Astrocyte (in vitro differentiated cells and primary cell): ENCODE data around the gene NPTN. TPM values are rescaled to one million over a fixed set of nuclear protein-coding genes. Genes with fewer than 3 reads are reported as not detected.

Experiments used
- DNase-seq: peaks from one replicate; pipeline ENCODE4 v3.0.0-alpha.2; 2010; ENCODE audit warnings: low read depth
- FAIRE-seq: peaks from 2 replicates; lab custom pipeline; 2011; peaks lifted over from hg19 to GRCh38; lab: Jason Lieb, UNC
- H2AFZ ChIP-seq: 2 replicates; pipeline ENCODE4 v1.6.0; 2012; ENCODE audit warnings: low read depth, low read length, inconsistent platforms
- H3K27ac ChIP-seq: 2 replicates; pipeline ENCODE4 v1.5.1; 2011; ENCODE audit warnings: low read depth, low read length, inconsistent platforms
- H3K27me3 ChIP-seq: 2 replicates; pipeline ENCODE4 v1.6.0; 2011; ENCODE audit warnings: low read length, inconsistent platforms; ENCODE audit not compliant: insufficient read depth
- H3K36me3 ChIP-seq: 2 replicates; pipeline ENCODE4 v1.5.1; 2011; ENCODE audit warnings: low read length, inconsistent platforms; ENCODE audit not compliant: insufficient read depth
- H3K4me1 ChIP-seq: 2 replicates; pipeline ENCODE4 v1.5.1; 2011; ENCODE audit warnings: low read length, inconsistent platforms; ENCODE audit not compliant: insufficient read depth
- H3K4me2 ChIP-seq: 2 replicates; pipeline ENCODE4 v1.6.0; 2012; ENCODE audit warnings: low read length, inconsistent platforms
- H3K4me3 ChIP-seq: 2 replicates; pipeline ENCODE4 v1.5.1; 2011; ENCODE audit warnings: low read depth, mild to moderate bottlenecking, low read length, inconsistent platforms; ENCODE audit not compliant: insufficient read depth
- H3K79me2 ChIP-seq: 2 replicates; pipeline ENCODE4 v1.6.0; 2012; ENCODE audit warnings: mild to moderate bottlenecking, low read length, inconsistent platforms; ENCODE audit not compliant: insufficient read depth
- H3K9ac ChIP-seq: 2 replicates; pipeline ENCODE4 v1.6.0; 2012; ENCODE audit warnings: mild to moderate bottlenecking, low read length, inconsistent platforms
- H3K9me3 ChIP-seq: 2 replicates; pipeline ENCODE4 v1.5.1; 2012; ENCODE audit warnings: low read depth, mild to moderate bottlenecking, low read length, inconsistent platforms; ENCODE audit not compliant: insufficient read depth
- H4K20me1 ChIP-seq: 2 replicates; pipeline ENCODE4 v1.6.0; 2012; ENCODE audit warnings: low read length, inconsistent platforms; ENCODE audit not compliant: insufficient read depth
- H3K27ac Mint-ChIP-seq: one replicate; pipeline ENCODE4 v1.8.0; 2021; ENCODE audit warnings: mild to moderate bottlenecking, mixed read lengths; ENCODE audit not compliant: unreplicated experiment
- H3K27me3 Mint-ChIP-seq: one replicate; pipeline ENCODE4 v1.8.0; 2021; ENCODE audit warnings: low read depth, mixed read lengths; ENCODE audit not compliant: unreplicated experiment
- H3K36me3 Mint-ChIP-seq: one replicate; pipeline ENCODE4 v1.8.0; 2021; ENCODE audit warnings: low read depth, mixed read lengths; ENCODE audit not compliant: unreplicated experiment
- H3K4me1 Mint-ChIP-seq: one replicate; pipeline ENCODE4 v1.8.0; 2021; ENCODE audit warnings: low read depth, mixed read lengths; ENCODE audit not compliant: unreplicated experiment
- H3K4me3 Mint-ChIP-seq: one replicate; pipeline ENCODE4 v1.8.0; 2021; ENCODE audit warnings: mild to moderate bottlenecking, moderate library complexity, mixed read lengths; ENCODE audit not compliant: unreplicated experiment
- H3K9me3 Mint-ChIP-seq: one replicate; pipeline ENCODE4 v1.8.0; 2021; ENCODE audit warnings: mild to moderate bottlenecking, mixed read lengths; ENCODE audit not compliant: unreplicated experiment
- EZH2 ChIP-seq: IDR thresholded peaks from 2 replicates; pipeline ENCODE4 v1.6.1; 2012; ENCODE audit warnings: mild to moderate bottlenecking, low read length, inconsistent platforms; ENCODE audit not compliant: insufficient read depth
- total RNA-seq: library from RNA; stranded (reverse); gene quantifications from 2 replicates; pipeline ENCODE4 v1.2.1, GENCODE V29; 2021
- TF ChIP-seq, protein P1 (sequence below): IDR thresholded peaks from 2 replicates; pipeline ENCODE4 v1.5.1; 2011; ENCODE audit warnings: low read depth, mild to moderate bottlenecking, inconsistent platforms, low read length, moderate library complexity; ENCODE audit not compliant: insufficient read depth

Gene NPTN
- total RNA-seq, 1 donor from 2014 or later: 281 TPM

DNA sequence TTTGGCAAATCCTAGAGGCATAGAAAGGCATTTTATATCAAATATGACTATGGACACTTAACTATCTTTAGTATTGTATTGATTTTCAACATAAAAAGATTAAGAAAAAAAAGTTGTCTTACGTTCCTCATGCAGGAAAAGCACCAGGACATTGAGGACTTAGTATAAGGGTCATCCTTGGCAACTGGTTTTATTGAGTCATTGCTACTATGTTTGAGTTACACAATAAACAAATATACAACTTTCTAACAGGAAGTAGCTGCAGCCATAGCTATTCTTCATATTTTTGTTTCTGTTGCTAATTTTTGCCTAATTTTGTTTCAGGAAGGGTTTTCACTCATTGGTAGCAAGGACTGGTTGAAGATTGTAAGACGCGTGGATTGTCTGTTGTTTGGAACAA is 93.0 kb downstream of the NPTN start:
- no peak overlapping the region for H3K9ac ChIP-seq
- no peak overlapping the region for H3K27ac ChIP-seq
- no peaks in the 10 kb centered on the region for H3K36me3 ChIP-seq
- H3K27me3 ChIP-seq: no peaks in the 10 kb centered on the region
- no peaks in the 10 kb centered on the region for H3K9me3 ChIP-seq
- FAIRE-seq (no peak), DNase-seq (no peak)
- no peaks in the 10 kb centered on the region for H4K20me1 ChIP-seq
- no peak for TF ChIP-seq EZH2
- TF ChIP-seq, protein P1, sequence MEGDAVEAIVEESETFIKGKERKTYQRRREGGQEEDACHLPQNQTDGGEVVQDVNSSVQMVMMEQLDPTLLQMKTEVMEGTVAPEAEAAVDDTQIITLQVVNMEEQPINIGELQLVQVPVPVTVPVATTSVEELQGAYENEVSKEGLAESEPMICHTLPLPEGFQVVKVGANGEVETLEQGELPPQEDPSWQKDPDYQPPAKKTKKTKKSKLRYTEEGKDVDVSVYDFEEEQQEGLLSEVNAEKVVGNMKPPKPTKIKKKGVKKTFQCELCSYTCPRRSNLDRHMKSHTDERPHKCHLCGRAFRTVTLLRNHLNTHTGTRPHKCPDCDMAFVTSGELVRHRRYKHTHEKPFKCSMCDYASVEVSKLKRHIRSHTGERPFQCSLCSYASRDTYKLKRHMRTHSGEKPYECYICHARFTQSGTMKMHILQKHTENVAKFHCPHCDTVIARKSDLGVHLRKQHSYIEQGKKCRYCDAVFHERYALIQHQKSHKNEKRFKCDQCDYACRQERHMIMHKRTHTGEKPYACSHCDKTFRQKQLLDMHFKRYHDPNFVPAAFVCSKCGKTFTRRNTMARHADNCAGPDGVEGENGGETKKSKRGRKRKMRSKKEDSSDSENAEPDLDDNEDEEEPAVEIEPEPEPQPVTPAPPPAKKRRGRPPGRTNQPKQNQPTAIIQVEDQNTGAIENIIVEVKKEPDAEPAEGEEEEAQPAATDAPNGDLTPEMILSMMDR: no peak
- no peaks in the 10 kb centered on the region for H3K36me3 Mint-ChIP-seq
- H3K27ac Mint-ChIP-seq: no peak overlapping the region
- no peaks in the 10 kb centered on the region for H3K4me1 ChIP-seq
- H3K79me2 ChIP-seq: no peaks in the 10 kb centered on the region
- no peak overlapping the region for H3K4me3 Mint-ChIP-seq
- no peaks in the 10 kb centered on the region for H3K27me3 Mint-ChIP-seq
- H2AFZ ChIP-seq: no peak overlapping the region
- H3K9me3 Mint-ChIP-seq: no peaks in the 10 kb centered on the region
- H3K4me3 ChIP-seq: no peak overlapping the region
- no peaks in the 10 kb centered on the region for H3K4me1 Mint-ChIP-seq
- H3K4me2 ChIP-seq: no peak overlapping the region

DNA sequence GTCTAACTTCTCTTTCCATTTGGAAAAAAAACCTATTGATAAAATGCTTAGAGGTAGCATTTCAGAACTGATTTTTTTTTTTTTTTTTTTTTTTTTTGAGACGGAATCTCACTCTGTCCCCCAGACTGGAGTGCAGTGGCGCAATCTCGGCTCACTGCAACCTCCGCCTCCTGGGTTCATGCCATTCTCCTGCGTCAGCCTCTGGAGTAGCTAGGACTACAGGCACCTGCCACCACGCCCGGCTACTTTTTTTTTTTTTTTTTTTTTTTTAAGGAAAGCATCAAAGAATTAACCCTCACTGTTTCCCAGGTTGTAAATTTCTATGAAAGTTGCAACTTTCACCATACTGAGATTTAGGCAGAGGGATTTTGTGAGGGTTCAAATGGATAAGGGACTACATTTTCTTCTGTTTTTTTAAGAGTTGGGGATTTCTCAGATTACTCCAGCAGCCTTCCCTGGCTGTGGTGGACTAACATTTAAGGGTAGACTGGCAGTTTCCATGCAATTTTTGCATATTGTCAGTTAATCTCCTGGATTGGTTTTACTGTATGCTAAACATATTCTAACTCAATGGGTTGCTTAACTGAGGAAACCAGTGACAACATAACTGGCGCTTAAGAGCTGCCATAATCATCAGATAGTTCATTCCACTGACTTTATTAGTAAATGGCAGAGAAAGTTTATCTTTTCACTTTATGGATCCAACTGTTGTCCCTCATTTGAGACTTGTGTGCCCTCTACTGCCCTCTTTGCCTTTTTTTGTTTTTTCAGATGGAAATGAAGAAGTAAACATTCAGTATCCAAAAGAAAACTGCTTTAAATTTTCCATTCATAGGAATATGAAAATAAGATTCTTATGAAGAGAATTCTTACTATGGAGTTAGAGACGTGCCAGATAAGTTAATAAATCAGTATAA is 93.7 kb downstream of the NPTN start:
- no peaks in the 10 kb centered on the region for H3K9me3 Mint-ChIP-seq
- Histone ChIP-seq H3K4me3 (no peak overlapping the region), H3K27me3 (no peaks in the 10 kb centered on the region), H3K27ac (no peak overlapping the region), H3K4me1 (no peaks in the 10 kb centered on the region), H3K79me2 (no peaks in the 10 kb centered on the region), H3K36me3 (no peaks in the 10 kb centered on the region), H3K9me3 (no peaks in the 10 kb centered on the region), H3K9ac (no peak overlapping the region), H3K4me2 (no peak overlapping the region), H2AFZ (no peak overlapping the region), H4K20me1 (no peaks in the 10 kb centered on the region)
- no peaks in the 10 kb centered on the region for H3K36me3 Mint-ChIP-seq
- DNase-seq (no peak), FAIRE-seq (no peak)
- H3K27me3 Mint-ChIP-seq: no peaks in the 10 kb centered on the region
- no peaks in the 10 kb centered on the region for H3K4me1 Mint-ChIP-seq
- no peak overlapping the region for H3K4me3 Mint-ChIP-seq
- no peak for TF ChIP-seq EZH2
- TF ChIP-seq, protein P1: no peak
- no peak overlapping the region for H3K27ac Mint-ChIP-seq
